Activated CD4-positive, alpha-beta T cell treated with anti-CD3 and anti-CD28 coated beads for 4 hours (primary cell): ENCODE results near the gene HNF1B.

Experiments used
- DNase-seq, 2 donors: peaks; one replicate each; pipeline ENCODE4 v3.0.0-alpha.2; 2020

The HNF1B gene

DNA sequence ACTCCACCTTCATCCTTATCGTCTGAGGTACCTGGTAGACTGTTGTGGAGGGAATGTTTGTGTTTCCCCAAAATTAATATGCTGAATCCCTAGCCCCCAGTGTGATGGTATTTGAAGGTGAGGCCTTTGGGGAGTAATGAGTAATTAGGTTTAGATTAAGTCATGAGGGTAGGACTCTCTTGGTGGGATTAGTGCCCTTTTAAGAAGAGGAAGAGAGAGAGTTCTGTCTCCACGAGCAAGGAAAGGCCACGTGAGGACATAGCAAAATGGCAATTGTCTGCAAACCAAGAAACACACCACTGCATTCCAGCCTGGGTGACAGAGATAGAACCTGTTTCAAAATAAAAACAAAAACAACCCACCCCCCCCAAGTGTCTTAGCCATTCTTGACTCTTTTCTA lies 80.6 kb downstream of the HNF1B start:
- DNase-seq = no peak

DNA sequence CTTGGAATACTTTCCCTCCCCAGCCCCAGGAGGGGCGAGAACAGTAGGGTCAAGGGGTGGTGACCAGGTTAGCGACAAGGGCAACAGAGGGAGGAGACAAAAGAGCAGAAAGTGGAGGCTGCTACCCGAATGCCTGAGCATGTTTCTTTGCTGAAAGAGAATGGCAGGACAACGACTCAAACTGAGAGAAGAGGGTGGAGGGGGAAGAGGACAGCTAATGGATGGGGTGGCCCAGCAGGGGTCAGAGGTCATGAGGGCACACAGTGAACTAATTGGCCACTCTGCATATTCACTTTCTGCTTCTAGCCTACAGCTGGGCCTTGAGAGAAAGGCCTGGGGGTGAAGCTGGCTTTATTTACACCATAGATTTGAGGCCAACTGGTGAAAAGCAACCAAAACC lies 82.5 kb downstream of the HNF1B start:
- no peak for DNase-seq

- no peak for DNase-seq
Observed at GRCh38 chr17:37661400-37662014, 83.4 kb downstream of the HNF1B start.

DNA sequence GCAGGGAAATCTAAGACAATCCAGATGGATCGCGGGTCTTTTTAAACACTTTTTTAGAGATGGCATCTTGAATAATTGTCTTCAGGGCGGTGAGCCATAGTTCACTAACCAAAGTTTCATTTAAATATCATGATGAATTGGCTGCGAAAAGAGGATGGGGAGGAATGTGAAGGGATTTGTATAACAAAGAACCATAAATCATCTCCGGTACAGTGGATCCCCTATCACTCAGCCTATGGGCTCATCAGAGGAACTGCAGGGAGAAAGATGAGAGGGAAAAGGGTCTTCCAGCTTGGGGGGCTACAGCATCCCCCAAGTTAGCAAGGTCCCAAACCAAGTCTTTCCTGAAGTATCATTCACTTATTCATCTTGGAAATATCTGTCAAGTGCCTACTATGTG lies 84.9 kb downstream of the HNF1B start:
- DNase-seq = no peak

GRCh38 chr17:37657202-37657601 lies 87.7 kb downstream of the HNF1B start:
- DNase-seq = no peak

DNA sequence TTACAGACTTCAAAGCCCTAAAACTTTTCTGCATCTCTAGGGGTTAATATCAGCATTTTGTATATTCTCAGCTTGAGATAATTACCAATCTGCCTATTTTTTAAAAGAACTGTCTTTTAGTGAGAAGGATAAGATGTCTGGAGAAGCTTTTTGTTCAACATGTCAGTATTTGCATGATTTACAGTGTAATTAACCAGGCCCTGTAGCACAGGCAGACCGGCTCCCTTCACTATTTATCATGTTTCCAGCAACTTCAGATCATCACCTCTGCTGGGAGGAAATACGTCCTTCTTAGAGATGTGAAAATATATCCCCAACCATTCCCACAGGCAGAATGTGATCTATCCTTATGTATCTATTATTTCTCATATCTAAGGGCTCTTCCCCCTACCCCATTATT lies 93.0 kb downstream of the HNF1B start:
- DNase-seq = no peak

- no peak for DNase-seq
Observed at GRCh38 chr17:37650419-37651003, 94.3 kb downstream of the HNF1B start.

GRCh38 chr17:37648555-37648954 lies 96.3 kb downstream of the HNF1B start:
- no peak for DNase-seq

DNA sequence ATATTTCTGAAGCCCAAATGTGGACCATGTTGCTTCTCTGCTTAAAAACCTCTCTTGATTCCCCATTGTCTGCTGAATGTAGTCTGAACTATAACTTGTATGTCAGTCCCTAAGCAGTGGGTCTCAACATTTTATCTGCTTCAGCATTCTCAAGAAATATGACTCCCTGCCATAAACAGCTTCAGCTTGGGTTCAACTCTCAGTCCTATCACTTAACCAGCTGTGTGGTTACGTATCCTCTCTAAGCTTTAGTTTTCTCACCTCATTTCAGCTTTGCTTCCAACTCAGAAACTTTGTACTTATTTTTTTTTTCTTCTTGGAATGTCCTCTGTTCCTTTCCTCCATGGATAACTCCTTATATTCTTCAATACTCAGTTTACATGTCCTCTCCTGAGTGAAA lies 97.0 kb downstream of the HNF1B start:
- no peak for DNase-seq

- no peak for DNase-seq
Observed at GRCh38 chr17:37643869-37644268, 101.0 kb downstream of the HNF1B start.

GRCh38 chr17:37643118-37643766 lies 101.6 kb downstream of the HNF1B start, which contains the start of gene DDX52:
DDX52 (minus strand) TSS chr17:37643446; CDS start chr17:37643420, 26 bp downstream.
- DNase-seq = peak; percentile 87 to 88

DNA sequence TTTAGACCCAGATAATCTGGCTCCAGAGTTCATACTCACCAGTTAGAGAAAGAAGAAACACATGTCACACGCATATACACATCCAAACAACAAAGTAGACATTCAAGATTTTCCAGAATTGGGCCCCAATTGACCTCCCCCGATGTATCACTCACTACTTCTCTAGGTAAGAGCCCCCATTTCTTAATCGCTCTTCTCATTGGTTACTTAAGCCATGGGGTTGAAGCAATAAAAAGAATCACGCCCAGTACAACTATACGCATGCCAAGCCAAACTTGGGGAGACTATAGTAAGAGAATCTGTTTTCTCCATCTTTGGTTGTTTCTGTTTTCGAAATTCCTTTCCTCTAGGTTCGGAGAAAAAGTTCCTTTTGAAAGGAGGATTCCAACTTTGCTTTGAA lies 102.2 kb downstream of the HNF1B start:
- DNase-seq = no peak

DNA sequence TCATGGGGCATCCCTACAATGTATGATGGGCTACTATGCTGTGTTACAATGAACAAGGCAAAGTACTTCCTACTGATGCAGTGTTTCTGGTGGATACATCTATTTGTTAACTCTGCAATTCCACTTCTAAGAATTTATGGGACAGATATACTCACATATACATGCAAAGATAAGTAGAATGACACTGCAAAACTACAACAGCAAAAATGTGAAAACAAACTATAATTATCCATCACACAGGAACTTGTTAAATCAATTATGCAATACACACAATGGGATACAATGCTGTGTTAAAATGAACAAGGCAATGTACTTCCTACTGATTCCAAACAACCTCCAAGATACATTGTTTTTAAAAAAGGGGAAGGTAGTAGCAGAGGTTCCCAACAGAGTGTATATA lies 104.8 kb downstream of the HNF1B start:
- DNase-seq = no peak

DNA sequence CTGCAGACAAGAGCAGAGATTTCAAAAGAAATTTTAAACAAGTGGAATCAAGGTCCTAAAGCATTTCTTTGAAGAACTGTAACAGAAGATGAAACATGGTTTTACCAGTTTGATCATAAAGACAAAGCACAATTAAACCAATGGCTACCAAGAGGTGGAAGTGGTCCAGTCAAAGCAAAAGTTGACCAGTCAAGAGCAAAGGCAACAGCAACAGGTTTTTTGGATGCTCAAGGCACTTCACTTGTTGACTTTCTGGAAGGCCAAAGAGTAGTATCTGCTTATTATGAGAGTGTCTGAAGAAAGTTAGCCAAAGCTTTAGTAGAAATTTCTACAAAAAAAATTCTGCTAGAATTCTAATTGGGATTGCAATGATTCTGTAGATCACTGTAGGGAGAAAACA lies 106.9 kb downstream of the HNF1B start:
- DNase-seq = no peak
